GM21360 (cell line): ENCODE data around the gene ATG13.

Source experiments
- ATAC-seq: cut with Tn5 transposase; IDR thresholded peaks from one replicate; pipeline ENCODE4 v1.9.1; 2021; ENCODE audit warnings: mild to moderate bottlenecking, moderate library complexity; ENCODE audit not compliant: unreplicated experiment

Gene ATG13

DNA sequence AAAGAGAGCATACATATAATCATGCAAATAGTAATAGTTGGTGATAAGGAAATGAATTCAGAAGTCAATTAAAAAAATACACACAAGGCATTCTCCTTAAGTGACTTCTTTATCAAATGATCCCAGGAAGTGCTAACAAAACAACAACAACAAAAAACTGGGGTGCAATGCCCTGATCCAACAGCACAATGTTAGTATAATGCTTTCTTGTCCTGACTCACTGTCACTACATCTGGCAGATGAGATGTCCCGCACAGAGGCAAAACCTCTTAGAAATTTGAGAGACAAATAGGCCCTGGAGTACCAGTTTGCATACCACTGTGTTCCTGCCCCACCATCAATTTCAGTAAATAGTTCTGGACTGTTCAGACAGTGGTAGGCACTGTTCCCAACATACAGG, 12.6 kb upstream of the ATG13 start:
- ATAC-seq = no peak

DNA sequence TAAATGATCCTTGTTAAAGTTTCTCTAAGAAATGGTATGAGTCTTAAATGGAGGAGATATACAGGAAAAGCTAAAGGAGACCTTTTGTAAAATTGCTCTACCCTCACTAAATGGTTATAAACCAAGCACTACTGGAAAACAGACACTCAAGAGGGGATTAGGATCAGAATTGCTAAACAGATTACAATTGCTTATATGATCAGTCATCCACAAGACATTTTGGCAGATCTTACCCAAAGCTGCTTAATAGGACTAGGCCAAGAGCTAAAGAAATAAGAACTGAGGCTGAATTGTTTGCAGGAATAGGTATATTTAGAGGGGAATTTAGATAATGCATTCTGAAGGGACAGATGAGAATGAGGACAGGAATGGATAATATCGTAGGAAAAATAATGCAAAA, 9.8 kb upstream of the ATG13 start:
- ATAC-seq = no peak

DNA sequence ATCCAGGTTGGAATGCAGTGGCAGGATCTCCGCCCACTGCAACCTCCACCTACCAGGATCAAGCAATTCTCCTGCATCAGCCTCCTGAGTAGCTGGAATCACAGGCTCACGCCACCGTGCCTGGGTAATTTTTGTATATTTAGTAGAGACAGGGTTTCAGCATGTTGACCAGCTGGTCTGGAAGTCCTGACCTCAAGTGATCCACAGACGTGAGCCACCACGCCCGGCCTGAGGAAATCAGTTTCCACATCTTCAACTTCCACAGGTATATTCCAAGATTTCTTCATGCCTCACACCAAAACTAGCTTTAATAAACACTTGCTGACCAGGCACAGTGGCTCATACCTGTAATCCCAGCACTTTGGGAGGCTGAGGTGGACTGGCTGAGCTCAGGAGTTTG, 8.0 kb upstream of the ATG13 start:
- no peak for ATAC-seq

DNA sequence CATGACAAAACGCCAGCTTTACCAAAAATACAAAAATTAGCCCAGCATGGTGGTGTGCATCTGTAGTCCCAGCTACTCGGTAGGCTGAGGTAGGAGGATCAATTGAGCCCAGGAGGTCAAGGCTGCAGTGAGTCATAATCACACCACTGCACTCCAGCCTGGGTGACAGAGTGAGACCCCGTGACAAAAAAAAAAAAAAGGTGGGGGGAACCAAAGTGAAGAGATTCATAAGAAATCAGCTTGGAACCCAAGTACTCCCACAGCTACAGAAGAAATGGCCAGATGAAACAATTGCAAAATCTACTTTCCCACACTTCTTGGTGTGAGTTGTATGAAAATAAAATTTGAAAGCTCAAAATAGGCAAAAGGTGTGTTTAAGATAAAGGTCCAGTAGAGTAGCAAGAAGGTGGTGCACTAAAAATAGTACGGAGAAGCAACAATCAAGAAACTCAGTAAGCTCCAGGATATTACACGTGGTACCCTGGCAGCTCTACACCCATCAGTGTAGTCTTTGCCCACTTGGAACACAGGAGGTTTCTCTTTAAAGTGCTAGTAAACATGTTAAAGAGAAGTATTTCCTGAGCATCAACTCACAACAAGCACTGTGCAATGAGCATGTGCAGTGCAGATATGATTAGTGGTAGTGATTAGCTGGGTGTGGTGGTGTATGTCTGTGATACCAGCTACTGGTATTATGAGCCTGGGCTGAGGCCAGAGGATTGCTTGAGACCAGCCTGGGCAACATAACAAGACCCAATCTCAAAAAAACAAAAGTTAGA, 5.6 kb upstream of the ATG13 start:
- ATAC-seq = no peak

DNA sequence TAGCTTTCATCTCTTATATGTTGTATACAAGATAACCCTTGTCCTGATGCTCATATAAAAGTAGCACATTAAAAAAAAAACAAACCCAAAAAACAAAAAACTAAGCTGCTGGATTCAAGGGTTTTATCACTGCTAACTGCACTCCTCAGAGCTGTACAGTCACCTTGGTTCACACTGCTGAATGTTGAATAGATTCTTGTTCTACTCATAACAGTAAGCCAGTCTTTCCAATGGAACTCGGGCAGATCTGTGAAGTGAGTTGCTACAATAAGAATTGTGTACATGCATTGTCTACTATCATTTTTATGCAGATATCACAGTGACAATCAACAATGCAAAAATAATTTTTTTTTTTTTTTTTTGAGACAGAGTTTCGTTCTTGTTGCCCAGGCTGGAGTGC, 5.0 kb upstream of the ATG13 start:
- no peak for ATAC-seq

DNA sequence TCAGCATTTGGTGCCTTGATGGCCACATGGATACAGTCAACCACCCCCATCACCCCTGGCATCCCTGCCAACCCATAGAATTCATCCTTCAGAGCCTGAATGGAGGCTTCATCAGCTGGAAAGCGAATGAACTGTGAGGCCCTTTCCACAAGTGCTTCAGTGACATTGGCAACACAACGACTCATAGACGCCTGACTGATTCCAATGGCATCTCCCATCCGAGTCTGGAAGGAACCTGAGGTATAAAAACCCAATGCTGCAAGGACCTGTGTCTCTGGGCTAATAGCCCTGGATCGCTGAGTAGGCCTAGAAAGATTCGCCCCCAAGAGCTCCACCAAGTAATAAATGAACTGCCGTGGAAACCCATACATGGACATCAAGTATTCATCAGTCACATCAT, 1.6 kb upstream of the ATG13 start:
- ATAC-seq = no peak

DNA sequence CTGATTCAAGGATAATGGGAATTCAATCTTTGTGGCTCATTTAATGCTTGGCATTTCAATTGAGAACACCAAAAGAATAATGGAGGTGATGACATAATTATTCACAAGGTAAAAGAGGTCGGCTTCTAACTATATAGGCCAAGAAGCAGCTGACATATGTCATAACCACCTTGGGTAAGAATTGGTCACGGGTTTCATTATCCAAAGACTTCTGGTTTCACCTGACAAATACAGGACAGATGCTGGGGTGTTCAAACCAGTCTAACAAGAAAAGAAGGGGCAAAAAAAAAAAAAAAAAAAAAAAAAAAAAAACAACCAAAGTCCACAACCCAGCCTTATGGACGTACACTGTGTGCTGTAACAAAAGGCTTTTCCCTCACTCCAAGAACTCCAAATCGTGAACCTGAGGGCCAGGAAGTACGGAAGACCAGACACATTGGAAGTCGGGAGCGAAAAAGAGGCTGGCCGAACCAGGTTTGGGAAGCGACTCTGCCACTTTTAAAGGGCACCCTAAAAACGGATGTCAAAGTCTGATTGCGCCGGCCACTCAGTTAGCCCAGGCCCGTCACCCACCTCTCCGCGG, 711 bp upstream of the ATG13 start:
- no peak for ATAC-seq

DNA sequence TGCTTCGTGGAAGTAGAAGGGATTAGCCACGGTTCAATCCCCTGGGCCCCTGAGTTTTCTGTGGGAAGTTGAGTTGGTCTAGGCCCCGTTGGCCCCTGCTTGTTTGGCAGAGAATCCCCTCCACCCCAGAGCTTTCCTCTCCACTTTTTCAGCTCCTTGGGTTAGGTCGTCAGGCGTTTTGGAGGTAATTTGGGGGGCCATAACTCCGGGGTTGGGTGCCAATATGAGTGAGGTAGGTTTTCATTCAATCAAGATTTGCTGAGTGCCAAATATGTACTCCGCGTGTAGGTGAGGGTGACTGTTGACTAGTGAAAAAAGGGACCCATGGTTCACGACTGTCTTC, 590 bp downstream of the ATG13 start:
- no peak for ATAC-seq

DNA sequence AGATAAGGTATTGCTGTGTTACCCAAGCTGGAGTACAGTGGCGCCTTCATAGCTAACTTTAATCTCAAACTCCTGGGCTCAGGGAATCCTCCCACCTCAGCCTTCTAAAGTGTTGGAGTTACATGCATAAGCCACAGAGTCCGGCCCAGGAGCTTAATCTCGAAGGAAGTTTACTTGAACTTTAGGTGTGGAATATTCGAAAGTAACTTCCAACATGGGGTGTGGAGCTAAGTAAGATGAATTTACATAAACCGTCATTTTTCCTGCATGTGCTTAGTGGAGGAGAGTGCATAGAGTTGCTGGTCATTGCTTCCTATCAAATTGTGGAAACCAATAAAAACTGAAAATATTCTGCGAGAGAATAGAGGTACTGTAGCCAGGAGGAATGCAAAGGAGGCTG, 1.5 kb downstream of the ATG13 start:
- no peak for ATAC-seq

DNA sequence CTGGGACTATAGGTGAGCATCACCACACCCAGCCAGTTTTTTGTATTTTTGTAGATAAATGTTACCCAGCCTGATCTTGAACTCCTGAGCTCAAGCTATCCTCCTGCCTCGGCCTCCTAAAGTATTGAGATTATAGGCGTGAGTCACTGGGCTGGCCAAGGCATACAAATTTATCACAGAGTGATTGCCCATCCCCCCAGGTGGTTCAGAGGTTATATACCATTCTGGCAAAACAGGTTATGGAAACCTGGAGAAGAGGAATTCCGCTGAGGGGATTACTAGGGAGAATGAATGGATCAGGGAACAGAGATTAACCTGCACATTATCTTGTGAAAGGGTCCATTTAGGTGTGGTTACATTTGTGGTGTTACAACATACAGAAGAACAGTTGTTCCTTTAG, 8.1 kb downstream of the ATG13 start:
- no peak for ATAC-seq

DNA sequence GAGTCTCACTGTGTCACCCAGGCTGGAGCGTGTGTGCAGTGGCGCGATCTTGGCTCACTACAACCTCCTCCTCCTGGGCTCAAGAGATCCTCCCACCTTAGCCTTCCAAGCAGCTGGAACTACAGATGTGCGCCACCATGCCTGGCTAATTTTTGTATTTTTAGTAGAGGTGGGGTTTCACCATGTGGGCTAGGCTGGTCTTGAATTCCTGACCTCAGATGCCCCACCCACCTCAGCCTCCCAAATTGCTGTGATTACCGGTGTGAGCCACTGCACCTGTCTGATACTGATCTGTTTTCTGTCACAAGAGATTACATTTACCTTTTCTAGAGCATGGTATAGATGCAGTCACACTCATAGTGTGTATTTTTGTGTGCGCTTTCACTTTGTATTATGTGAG, 11.6 kb downstream of the ATG13 start:
- no peak for ATAC-seq

DNA sequence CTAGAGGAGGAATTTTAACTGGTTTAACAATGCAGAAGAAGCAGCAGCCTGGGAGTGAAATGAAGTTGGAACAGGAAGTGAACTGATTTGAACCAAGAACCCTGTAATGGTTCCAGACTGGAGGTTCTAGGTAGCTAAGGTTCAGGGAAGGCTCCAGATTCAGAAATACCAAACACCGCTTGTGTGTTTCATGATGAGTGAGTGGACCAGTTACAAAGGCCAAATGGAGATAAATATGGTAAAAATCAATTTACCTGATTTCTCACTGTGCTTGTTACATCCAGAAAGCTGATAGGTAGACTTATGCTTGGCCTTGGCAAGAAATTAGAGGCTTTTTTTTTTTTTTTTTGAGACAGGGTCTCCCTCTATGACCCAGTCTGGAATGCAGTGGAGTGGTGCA, 12.9 kb downstream of the ATG13 start:
- ATAC-seq = no peak

DNA sequence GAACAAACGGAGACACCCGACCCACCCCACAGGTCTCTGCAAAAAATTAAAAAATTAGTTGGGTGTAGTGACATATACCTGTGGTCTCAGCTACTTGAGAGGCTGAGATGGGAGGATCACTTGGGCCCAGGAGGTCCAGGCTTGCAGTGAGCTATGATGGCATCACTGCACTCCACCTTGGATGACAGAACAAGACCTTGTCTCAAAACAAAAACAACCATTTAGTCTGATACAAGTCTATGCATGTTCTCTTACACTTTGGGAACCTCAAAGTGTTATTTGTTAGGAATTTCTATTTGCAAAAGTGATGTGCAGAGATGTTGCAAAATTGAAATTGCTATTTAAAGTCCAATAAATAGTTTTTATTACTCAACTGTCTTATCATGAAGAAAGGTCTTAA, 14.3 kb downstream of the ATG13 start:
- ATAC-seq = no peak

DNA sequence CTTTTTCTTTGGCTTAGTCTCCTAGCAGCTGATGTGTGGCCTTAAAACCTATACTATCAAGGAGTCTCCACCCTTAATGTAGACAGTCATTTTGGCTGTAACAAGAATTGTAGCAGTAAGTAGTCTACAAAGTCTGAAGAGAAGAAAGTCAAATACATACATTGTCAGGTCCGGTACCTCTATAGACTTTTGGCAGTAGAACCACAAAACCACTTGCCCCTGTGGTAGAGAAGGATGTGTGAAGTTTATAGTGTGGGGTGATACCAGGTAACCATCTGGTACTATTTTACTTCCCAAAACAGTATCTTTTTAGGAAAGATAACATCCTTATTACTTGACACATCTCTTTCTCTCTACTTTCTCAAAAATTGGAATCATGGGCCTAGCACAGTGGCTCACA, 15.1 kb downstream of the ATG13 start:
- no peak for ATAC-seq

DNA sequence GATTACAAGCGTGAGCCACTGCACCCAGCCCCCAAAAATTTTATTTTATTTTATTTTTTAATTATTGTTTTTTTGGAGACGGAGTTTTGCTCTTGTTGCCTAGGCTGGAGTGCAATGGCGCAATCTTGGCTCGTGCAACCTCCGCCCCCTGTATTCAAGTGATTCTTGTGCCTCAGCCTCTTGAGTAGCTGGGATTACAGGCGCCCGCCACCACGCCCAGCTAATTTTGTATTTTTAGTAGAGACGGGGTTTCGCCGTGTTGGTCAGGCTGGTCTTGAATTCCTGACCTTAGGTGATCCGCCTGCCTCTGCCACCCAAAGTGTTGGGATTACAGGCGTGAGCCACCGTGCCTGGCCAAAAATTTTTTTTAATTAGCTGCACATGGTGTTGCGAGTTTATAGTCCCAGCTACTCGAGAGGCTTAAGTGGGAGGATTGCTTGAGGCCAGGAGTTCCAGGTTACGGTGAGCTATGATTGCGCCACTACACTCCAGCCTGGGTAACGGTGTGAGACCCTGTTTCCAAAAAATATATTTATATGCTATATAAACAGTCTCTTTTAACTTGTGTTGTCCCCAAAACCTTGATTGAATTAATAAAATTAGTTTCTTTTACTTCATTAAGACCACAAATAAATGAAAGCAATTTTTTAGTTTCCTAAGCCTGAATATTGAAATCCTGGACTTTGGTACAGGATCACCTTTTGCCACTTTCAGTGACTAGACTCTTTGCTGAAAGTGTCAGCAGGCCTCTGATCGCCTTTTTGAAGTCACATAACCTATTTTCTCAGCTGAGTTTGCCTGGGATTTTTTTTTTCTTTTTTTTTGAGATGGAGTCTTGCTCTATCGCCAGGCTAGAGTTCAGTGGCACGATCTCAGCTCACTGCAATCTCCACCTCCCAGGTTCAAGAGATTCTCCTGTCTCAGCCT, 16.2 kb downstream of the ATG13 start:
- no peak for ATAC-seq

DNA sequence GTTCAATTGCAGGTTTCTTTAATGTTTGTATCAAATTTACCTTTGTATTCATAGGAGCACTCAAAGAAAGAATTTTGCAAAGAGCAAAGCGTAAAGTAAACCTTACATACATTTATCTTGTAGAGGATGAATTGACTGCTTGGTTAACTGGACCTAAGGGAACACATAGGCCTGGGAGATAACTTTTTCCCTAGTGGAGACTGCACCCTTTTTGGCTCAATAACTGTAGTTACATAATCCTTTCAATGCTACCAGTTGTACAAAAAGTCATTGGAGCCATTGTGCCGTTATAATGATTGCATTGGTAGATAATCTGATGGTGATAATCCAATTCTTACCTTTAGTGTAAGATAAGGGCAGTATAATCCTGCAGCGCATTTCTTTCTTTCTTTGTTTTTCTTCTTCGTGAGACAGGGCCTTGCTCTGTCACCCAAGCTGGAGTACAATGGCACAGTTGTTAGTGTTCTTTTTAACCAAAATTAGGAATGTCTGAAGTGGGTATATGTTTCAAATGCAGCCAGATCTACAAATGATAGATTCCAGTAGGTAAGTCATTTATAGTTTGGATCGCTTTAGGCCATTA, 18.3 kb downstream of the ATG13 start:
- ATAC-seq = no peak

DNA sequence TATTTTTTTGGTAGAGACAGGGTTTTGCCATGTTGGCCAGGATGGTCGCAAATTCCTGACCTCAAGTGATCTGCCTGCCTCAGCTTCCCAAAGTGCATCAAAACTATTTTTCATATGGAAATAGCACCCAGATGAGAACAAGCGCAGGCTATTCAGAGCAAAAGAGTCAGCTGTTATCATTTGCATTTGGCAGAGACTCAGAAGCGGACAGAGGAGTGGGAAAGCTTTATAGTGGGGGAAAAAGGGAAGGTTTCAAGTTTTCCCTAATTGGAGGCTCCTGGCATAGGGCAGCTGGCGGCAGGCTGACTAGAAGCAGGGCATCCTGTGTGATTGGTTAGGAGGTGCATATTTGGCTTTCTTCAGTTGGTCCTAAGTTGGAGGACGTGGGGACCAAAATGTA, 20.2 kb downstream of the ATG13 start:
- no peak for ATAC-seq

DNA sequence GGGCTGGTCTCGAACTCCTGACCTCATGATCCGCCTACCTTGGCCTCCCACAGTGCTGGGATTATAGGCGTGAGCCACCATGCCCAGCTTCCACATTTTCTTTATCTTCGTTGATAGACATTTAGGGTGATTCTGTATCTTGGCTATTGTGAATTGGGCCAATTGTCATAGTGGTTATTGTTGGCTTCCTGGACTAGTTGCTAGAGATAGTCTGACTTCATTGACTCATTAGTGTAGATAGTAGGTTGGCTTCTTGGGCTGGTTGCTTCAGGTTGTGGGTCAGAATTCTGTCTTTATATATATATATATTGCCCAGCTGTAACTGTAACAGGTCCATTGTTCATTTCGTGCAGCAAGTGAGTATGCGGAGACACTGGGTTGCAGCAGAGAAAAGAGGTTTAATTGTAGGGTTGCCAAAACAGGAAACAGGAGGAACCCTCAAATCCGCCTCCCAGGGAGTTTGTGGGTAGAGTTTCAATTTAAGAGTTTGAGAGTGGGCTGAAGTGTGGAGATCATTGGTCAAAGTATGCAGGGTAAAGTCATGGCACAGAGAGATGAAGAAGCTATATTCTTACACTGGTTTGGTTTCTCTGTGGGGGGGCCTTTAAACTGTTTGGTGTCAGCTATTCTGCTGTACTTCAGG, 22.0 kb downstream of the ATG13 start:
- no peak for ATAC-seq

DNA sequence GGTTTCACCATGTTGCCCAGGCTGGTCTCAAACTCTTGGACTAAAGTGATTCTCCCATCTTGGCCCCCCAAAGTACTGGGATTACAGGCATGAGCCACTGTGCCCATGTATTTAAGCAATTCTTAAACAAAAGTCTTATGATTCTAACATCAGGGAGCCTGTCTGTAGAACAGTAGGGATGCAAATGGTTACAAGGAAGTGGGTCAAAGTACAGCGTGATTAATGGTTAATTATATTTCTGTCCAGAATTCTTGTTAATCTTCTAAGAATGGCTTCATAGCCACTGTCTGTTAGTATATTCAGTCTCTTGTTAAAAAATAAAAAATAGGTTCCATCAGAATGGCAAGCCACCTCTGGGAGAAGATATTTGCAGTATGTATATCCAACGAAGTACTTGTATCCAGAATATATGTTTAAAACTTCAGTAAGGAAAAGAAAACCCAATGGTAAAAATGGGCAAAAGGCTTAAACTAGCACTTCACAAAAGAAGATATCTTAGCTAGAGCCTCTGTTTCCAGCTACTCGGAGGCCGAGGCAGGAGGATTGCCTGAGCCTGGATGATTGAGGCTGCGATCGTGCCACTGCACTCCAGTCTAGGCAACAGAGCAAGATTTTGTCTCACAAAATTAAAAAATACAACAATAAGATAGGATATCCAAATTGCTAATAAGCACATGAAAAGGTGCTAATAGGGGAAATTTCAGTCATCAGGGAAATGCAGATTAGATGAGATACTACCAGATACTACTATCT, 22.9 kb downstream of the ATG13 start:
- no peak for ATAC-seq

DNA sequence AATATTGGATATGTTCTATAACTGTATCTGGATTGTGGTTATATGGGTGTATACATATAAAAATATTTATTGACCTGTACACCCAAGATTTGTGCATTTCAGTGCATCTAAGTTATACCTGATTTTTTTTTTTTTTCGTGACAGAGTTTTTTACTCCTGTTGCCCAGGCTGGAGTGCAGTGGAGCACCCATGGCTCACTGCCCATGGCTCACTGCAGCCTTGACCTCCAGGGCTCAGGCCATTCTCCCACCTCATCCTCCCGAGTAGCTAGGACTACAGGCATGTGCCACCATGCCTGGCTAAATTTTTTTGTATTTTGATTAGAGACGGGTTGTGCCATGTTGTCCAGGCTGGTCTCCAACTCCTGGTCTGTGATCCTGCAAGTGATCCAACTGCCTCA, 24.3 kb downstream of the ATG13 start:
- no peak for ATAC-seq
